Fibroblast of lung (primary cell): Measurements from ENCODE around the gene ZSWIM5.
"Not testable (repeated sequence)": the region's sequence is repeated elsewhere in the genome, so short reads cannot be mapped to it uniquely, and the experiment has no call there.

Experiments
- EZH2 ChIP-seq: IDR thresholded peaks from 2 replicates; pipeline ENCODE4 v1.5.1; 2012; ENCODE audit warnings: low read length, control low read depth, mild to moderate bottlenecking; ENCODE audit errors: missing control alignments
- TF ChIP-seq, protein P1 (sequence below), 2 donors: IDR thresholded peaks in 1 of 2; conservative IDR thresholded peaks in 1 of 2; 1 replicate in 1 of 2; 2 replicates in 1 of 2; pipeline ENCODE4 v1.5.1; 2011 to 2012; ENCODE audit warnings: low read length in 2 of 2, control low read depth in 1 of 2, inconsistent platforms in 1 of 2, low read depth in 1 of 2, mild to moderate bottlenecking in 1 of 2

GRCh38 chr1:45115198-45115597 is 91.2 kb downstream of the ZSWIM5 start:
- TF ChIP-seq, protein P1, sequence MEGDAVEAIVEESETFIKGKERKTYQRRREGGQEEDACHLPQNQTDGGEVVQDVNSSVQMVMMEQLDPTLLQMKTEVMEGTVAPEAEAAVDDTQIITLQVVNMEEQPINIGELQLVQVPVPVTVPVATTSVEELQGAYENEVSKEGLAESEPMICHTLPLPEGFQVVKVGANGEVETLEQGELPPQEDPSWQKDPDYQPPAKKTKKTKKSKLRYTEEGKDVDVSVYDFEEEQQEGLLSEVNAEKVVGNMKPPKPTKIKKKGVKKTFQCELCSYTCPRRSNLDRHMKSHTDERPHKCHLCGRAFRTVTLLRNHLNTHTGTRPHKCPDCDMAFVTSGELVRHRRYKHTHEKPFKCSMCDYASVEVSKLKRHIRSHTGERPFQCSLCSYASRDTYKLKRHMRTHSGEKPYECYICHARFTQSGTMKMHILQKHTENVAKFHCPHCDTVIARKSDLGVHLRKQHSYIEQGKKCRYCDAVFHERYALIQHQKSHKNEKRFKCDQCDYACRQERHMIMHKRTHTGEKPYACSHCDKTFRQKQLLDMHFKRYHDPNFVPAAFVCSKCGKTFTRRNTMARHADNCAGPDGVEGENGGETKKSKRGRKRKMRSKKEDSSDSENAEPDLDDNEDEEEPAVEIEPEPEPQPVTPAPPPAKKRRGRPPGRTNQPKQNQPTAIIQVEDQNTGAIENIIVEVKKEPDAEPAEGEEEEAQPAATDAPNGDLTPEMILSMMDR (conservative IDR thresholded peaks at IDR 0.05 in 1 of 2, IDR thresholded peaks at IDR 0.05 in 1 of 2; ENCODE audit: low read depth in 1 of 2, low read length in 2 of 2): not testable (repeated sequence)
- not testable (repeated sequence) for TF ChIP-seq EZH2
